Measurements from ENCODE around the gene LTC4S. TPM values are rescaled to one million over a fixed set of nuclear protein-coding genes. Genes with fewer than 3 reads are reported as not detected.

The LTC4S gene
- total RNA-seq, 1 donor: 1.4 TPM

DNA sequence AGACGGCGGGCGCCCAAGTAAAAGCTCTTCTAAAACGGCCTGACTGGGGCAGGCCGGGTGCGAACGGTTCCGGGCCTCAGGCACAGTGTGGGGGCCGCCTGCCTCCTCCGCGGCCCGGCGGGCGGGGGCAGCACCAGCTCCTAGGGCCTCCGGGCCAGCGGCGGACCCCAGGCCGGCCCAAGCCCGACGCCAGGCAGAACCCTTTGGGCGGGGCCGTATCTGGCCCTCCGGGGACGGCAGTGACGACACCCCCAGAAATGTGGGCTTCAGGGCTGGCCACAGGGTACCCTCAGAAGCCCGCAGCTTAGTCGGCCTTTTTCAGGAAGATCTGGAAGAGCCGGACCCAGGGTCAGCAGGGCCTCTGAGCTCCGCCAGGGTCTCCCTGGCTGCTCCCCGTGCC is 4.0 kb downstream of the LTC4S start:
- Histone ChIP-seq H3K4me2 (ENCODE audit: insufficient read depth, low read length) (no peak overlapping the region), H3K36me3 (ENCODE audit: insufficient read depth, low read length) (peaks cover 34% of the 10 kb centered on the region), H2AFZ (ENCODE audit: low read length) (no peak overlapping the region), H4K20me1 (ENCODE audit: insufficient read depth, low read length) (peaks cover 9% of the 10 kb centered on the region), H3K9me3 (ENCODE audit: low read depth, low read length) (no peaks in the 10 kb centered on the region), H3K27ac (ENCODE audit: low read depth, low read length) (no peak overlapping the region), H3K79me2 (ENCODE audit: insufficient read depth, low read length) (peaks cover 11% of the 10 kb centered on the region), H3K4me1 (ENCODE audit: insufficient read depth, low read length) (peaks cover 14% of the 10 kb centered on the region), H3K27me3 (ENCODE audit: insufficient read depth, low read length) (no peaks in the 10 kb centered on the region), H3K4me3 (ENCODE audit: insufficient read depth, low read length) (no peak overlapping the region)
- TF ChIP-seq, protein P1, sequence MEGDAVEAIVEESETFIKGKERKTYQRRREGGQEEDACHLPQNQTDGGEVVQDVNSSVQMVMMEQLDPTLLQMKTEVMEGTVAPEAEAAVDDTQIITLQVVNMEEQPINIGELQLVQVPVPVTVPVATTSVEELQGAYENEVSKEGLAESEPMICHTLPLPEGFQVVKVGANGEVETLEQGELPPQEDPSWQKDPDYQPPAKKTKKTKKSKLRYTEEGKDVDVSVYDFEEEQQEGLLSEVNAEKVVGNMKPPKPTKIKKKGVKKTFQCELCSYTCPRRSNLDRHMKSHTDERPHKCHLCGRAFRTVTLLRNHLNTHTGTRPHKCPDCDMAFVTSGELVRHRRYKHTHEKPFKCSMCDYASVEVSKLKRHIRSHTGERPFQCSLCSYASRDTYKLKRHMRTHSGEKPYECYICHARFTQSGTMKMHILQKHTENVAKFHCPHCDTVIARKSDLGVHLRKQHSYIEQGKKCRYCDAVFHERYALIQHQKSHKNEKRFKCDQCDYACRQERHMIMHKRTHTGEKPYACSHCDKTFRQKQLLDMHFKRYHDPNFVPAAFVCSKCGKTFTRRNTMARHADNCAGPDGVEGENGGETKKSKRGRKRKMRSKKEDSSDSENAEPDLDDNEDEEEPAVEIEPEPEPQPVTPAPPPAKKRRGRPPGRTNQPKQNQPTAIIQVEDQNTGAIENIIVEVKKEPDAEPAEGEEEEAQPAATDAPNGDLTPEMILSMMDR (IDR thresholded peaks at IDR 0.05; ENCODE audit: extremely low read depth, low read depth, low read length): no peak
- DNase-seq (ENCODE audit: insufficient read length, low spot score, missing footprints): peak; percentile 62

GRCh38 chr5:179798144-179798770 is 4.5 kb downstream of the LTC4S start:
- Histone ChIP-seq H3K27ac (ENCODE audit: low read depth, low read length) (no peak overlapping the region), H3K79me2 (ENCODE audit: insufficient read depth, low read length) (peaks cover 16% of the 10 kb centered on the region), H3K9me3 (ENCODE audit: low read depth, low read length) (no peaks in the 10 kb centered on the region), H3K4me3 (ENCODE audit: insufficient read depth, low read length) (no peak overlapping the region), H3K36me3 (ENCODE audit: insufficient read depth, low read length) (peaks cover 35% of the 10 kb centered on the region), H4K20me1 (ENCODE audit: insufficient read depth, low read length) (peaks cover 15% of the 10 kb centered on the region), H2AFZ (ENCODE audit: low read length) (no peak overlapping the region), H3K4me1 (ENCODE audit: insufficient read depth, low read length) (peaks cover 19% of the 10 kb centered on the region), H3K4me2 (ENCODE audit: insufficient read depth, low read length) (no peak overlapping the region), H3K27me3 (ENCODE audit: insufficient read depth, low read length) (no peaks in the 10 kb centered on the region)
- peak; percentile 87 for DNase-seq (ENCODE audit: insufficient read length, low spot score, missing footprints)
- TF ChIP-seq, protein P1 (IDR thresholded peaks at IDR 0.05; ENCODE audit: extremely low read depth, low read depth, low read length): no peak

DNA sequence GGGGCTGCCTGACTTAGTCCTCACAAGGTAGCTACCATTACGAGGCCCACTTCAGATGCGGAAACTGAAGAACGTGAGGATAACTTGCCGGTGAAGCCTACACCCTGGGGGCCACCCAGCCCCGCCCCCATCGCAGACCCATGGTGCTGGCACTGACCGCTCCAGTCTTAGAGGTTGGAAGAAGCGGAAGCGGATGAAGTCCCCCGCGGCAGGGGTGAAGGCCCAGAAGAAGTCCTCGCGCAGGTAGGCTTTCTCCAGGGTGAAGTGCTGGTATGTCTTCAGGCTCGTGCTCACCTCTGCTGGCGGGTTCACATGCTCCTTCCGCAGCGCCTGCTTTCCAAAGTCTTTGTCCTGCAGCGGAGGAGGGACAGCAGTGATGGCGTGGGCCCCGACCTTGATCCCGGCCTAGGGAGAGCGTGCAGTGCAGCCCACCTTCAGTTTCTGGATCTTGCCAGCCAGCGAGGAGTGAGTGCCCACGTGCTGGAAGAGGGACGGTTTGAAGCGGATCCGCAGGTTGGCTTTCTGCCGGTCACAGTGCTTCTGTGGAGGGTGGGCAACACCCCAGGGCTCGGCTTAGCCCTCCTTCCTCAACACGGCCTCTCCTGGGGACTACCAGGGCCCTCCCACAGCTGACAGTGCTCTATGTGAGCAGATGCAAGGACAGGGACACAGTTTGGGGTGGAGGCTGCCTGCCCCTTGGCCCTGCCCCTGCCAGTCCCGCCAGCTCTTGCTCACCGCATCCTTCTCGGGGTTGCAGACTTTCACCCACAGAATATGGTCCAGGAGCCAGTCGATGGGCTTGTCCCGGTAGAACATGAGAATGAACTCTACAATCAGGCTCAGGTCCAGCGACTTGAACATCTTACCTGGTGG is 5.2 kb downstream of the LTC4S start:
- TF ChIP-seq, protein P1 (IDR thresholded peaks at IDR 0.05; ENCODE audit: extremely low read depth, low read depth, low read length): no peak
- Histone ChIP-seq H3K27ac (ENCODE audit: low read depth, low read length) (no peak overlapping the region), H3K4me3 (ENCODE audit: insufficient read depth, low read length) (no peak overlapping the region), H3K36me3 (ENCODE audit: insufficient read depth, low read length) (peaks cover 35% of the 10 kb centered on the region), H3K9me3 (ENCODE audit: low read depth, low read length) (no peaks in the 10 kb centered on the region), H3K27me3 (ENCODE audit: insufficient read depth, low read length) (no peaks in the 10 kb centered on the region), H3K79me2 (ENCODE audit: insufficient read depth, low read length) (peaks cover 24% of the 10 kb centered on the region), H4K20me1 (ENCODE audit: insufficient read depth, low read length) (peaks cover 20% of the 10 kb centered on the region), H3K4me1 (ENCODE audit: insufficient read depth, low read length) (peaks cover 18% of the 10 kb centered on the region), H2AFZ (ENCODE audit: low read length) (no peak overlapping the region), H3K4me2 (ENCODE audit: insufficient read depth, low read length) (no peak overlapping the region)
- DNase-seq (ENCODE audit: insufficient read length, low spot score, missing footprints): peak; percentile 84

GRCh38 chr5:179799644-179799973 is 5.8 kb downstream of the LTC4S start:
- H3K27me3 ChIP-seq (ENCODE audit: insufficient read depth, low read length): no peaks in the 10 kb centered on the region
- no peak overlapping the region for H3K4me3 ChIP-seq (ENCODE audit: insufficient read depth, low read length)
- no peak overlapping the region for H3K4me2 ChIP-seq (ENCODE audit: insufficient read depth, low read length)
- peak; percentile 77 for DNase-seq (ENCODE audit: insufficient read length, low spot score, missing footprints)
- peaks cover 30% of the 10 kb centered on the region for H3K79me2 ChIP-seq (ENCODE audit: insufficient read depth, low read length)
- H3K36me3 ChIP-seq (ENCODE audit: insufficient read depth, low read length): peaks cover 35% of the 10 kb centered on the region
- H3K4me1 ChIP-seq (ENCODE audit: insufficient read depth, low read length): peaks cover 21% of the 10 kb centered on the region
- H2AFZ ChIP-seq (ENCODE audit: low read length): no peak overlapping the region
- H4K20me1 ChIP-seq (ENCODE audit: insufficient read depth, low read length): peaks cover 26% of the 10 kb centered on the region
- no peaks in the 10 kb centered on the region for H3K9me3 ChIP-seq (ENCODE audit: low read depth, low read length)
- H3K27ac ChIP-seq (ENCODE audit: low read depth, low read length): no peak overlapping the region
- TF ChIP-seq, protein P1 (IDR thresholded peaks at IDR 0.05; ENCODE audit: extremely low read depth, low read depth, low read length): no peak
